ENCODE data around the gene GNG11. TPM values are rescaled to one million over a fixed set of nuclear protein-coding genes. Genes with fewer than 3 reads are reported as not detected.
"Not testable (repeated sequence)": the region's sequence is repeated elsewhere in the genome, so short reads cannot be mapped to it uniquely, and the experiment has no call there.

GNG11 gene
- total RNA-seq, 1 donor from 2014 or later = not detected

- intact Hi-C loops (cut with micrococcal nuclease) = no loop called here
- DNase-seq (ENCODE audit: low spot score) = no peak
- H3K36me3 Mint-ChIP-seq (ENCODE audit: low read depth) = no peaks in the 10 kb centered on the region
- peaks cover 22% of the 10 kb centered on the region for H3K27me3 Mint-ChIP-seq (ENCODE audit: insufficient read depth)
- peaks cover 2% of the 10 kb centered on the region for H3K4me1 Mint-ChIP-seq (ENCODE audit: low read depth)
- no peak overlapping the region for H3K4me3 Mint-ChIP-seq
- no peak overlapping the region for H3K27ac Mint-ChIP-seq
- H3K9me3 Mint-ChIP-seq = no peaks in the 10 kb centered on the region
Measured at GRCh38 chr7:93894966-93895640, 26.4 kb upstream of the GNG11 start.

- Mint-ChIP-seq H3K27ac (no peak overlapping the region), H3K36me3 (ENCODE audit: low read depth) (no peaks in the 10 kb centered on the region), H3K27me3 (ENCODE audit: insufficient read depth) (peaks cover 15% of the 10 kb centered on the region), H3K4me3 (no peak overlapping the region), H3K9me3 (no peaks in the 10 kb centered on the region), H3K4me1 (ENCODE audit: low read depth) (no peaks in the 10 kb centered on the region)
- intact Hi-C loops (cut with micrococcal nuclease) = no loop called here
- no peak for DNase-seq (ENCODE audit: low spot score)
Measured at GRCh38 chr7:93895859-93896600, 25.5 kb upstream of the GNG11 start.

- H3K27me3 Mint-ChIP-seq (ENCODE audit: insufficient read depth) = peaks cover 4% of the 10 kb centered on the region
- H3K36me3 Mint-ChIP-seq (ENCODE audit: low read depth) = no peaks in the 10 kb centered on the region
- intact Hi-C loops (cut with micrococcal nuclease) = no loop called here
- no peaks in the 10 kb centered on the region for H3K4me1 Mint-ChIP-seq (ENCODE audit: low read depth)
- H3K9me3 Mint-ChIP-seq = no peaks in the 10 kb centered on the region
- no peak overlapping the region for H3K4me3 Mint-ChIP-seq
- no peak overlapping the region for H3K27ac Mint-ChIP-seq
- DNase-seq (ENCODE audit: low spot score) = no peak
Measured at GRCh38 chr7:93897680-93898079, 23.9 kb upstream of the GNG11 start.

GRCh38 chr7:93902777-93903423 is 18.6 kb upstream of the GNG11 start:
- DNase-seq (ENCODE audit: low spot score) = no peak

GRCh38 chr7:93906267-93906666 is 15.3 kb upstream of the GNG11 start, which contains the start of gene GNGT1:
Gene GNGT1 (plus strand): TSS chr7:93906567. CDS start chr7:93906747, 180 bp downstream.
- DNase-seq (ENCODE audit: low spot score) = no peak
- Mint-ChIP-seq H3K27ac (no peak within 1 kb of the TSS), H3K27me3 (ENCODE audit: insufficient read depth) (peaks cover 12% of the 10 kb centered on the region), H3K36me3 (ENCODE audit: low read depth) (no peaks in the 10 kb centered on the region), H3K4me1 (ENCODE audit: low read depth) (no peaks in the 10 kb centered on the region), H3K9me3 (no peaks in the 10 kb centered on the region), H3K4me3 (no peak within 1 kb of the TSS)
- intact Hi-C loops (cut with micrococcal nuclease) = no loop called here

More at GRCh38 chr7:93902777-93903423, 18.6 kb upstream of the GNG11 start:
- H3K9me3 Mint-ChIP-seq = no peaks in the 10 kb centered on the region
- no peak overlapping the region for H3K4me3 Mint-ChIP-seq
- peaks cover 9% of the 10 kb centered on the region for H3K27me3 Mint-ChIP-seq (ENCODE audit: insufficient read depth)
- no peak overlapping the region for H3K27ac Mint-ChIP-seq
- intact Hi-C loops (cut with micrococcal nuclease) = loop anchor here (1.0 to 5.0 kb wide), 4 partner anchors 99 to 533 kb away; partner anchors contain the start of gene BET1
- H3K4me1 Mint-ChIP-seq (ENCODE audit: low read depth) = no peaks in the 10 kb centered on the region
- H3K36me3 Mint-ChIP-seq (ENCODE audit: low read depth) = no peaks in the 10 kb centered on the region

- DNase-seq (ENCODE audit: low spot score) = no peak
- H3K9me3 Mint-ChIP-seq = no peaks in the 10 kb centered on the region
- H3K27me3 Mint-ChIP-seq (ENCODE audit: insufficient read depth) = peaks cover 14% of the 10 kb centered on the region
- intact Hi-C loops (cut with micrococcal nuclease) = no loop called here
- H3K36me3 Mint-ChIP-seq (ENCODE audit: low read depth) = no peaks in the 10 kb centered on the region
- H3K4me3 Mint-ChIP-seq = no peak overlapping the region
- H3K4me1 Mint-ChIP-seq (ENCODE audit: low read depth) = no peaks in the 10 kb centered on the region
- no peak overlapping the region for H3K27ac Mint-ChIP-seq
Measured at GRCh38 chr7:93910076-93910994, 11.2 kb upstream of the GNG11 start.

GRCh38 chr7:93911242-93911641 is 10.3 kb upstream of the GNG11 start:
- H3K36me3 Mint-ChIP-seq (ENCODE audit: low read depth); H3K4me3 Mint-ChIP-seq; H3K27ac Mint-ChIP-seq; H3K9me3 Mint-ChIP-seq; intact Hi-C loops (cut with micrococcal nuclease); DNase-seq (ENCODE audit: low spot score); H3K4me1 Mint-ChIP-seq (ENCODE audit: low read depth): not testable (repeated sequence)
- H3K27me3 Mint-ChIP-seq (ENCODE audit: insufficient read depth) = peaks cover 14% of the 10 kb centered on the region

GRCh38 chr7:93911661-93912060 is 9.9 kb upstream of the GNG11 start:
- DNase-seq (ENCODE audit: low spot score); H3K27ac Mint-ChIP-seq; H3K4me1 Mint-ChIP-seq (ENCODE audit: low read depth); intact Hi-C loops (cut with micrococcal nuclease); H3K4me3 Mint-ChIP-seq; H3K9me3 Mint-ChIP-seq; H3K36me3 Mint-ChIP-seq (ENCODE audit: low read depth): not testable (repeated sequence)
- H3K27me3 Mint-ChIP-seq (ENCODE audit: insufficient read depth) = peaks cover 14% of the 10 kb centered on the region

GRCh38 chr7:93913197-93913596 is 8.3 kb upstream of the GNG11 start:
- no peak for DNase-seq (ENCODE audit: low spot score)

GRCh38 chr7:93914581-93915066 is 6.9 kb upstream of the GNG11 start:
- Mint-ChIP-seq H3K27ac (no peak overlapping the region), H3K36me3 (ENCODE audit: low read depth) (no peaks in the 10 kb centered on the region), H3K4me3 (no peak overlapping the region), H3K4me1 (ENCODE audit: low read depth) (no peaks in the 10 kb centered on the region), H3K27me3 (ENCODE audit: insufficient read depth) (peaks cover 14% of the 10 kb centered on the region), H3K9me3 (no peaks in the 10 kb centered on the region)
- intact Hi-C loops (cut with micrococcal nuclease) = no loop called here
- no peak for DNase-seq (ENCODE audit: low spot score)

More at GRCh38 chr7:93913197-93913596, 8.3 kb upstream of the GNG11 start:
- no peaks in the 10 kb centered on the region for H3K9me3 Mint-ChIP-seq
- intact Hi-C loops (cut with micrococcal nuclease) = no loop called here
- H3K36me3 Mint-ChIP-seq (ENCODE audit: low read depth) = no peaks in the 10 kb centered on the region
- no peak overlapping the region for H3K27ac Mint-ChIP-seq
- H3K4me3 Mint-ChIP-seq = no peak overlapping the region
- H3K4me1 Mint-ChIP-seq (ENCODE audit: low read depth) = no peaks in the 10 kb centered on the region
- peaks cover 14% of the 10 kb centered on the region for H3K27me3 Mint-ChIP-seq (ENCODE audit: insufficient read depth)

- H3K36me3 Mint-ChIP-seq (ENCODE audit: low read depth); H3K27ac Mint-ChIP-seq; H3K9me3 Mint-ChIP-seq; DNase-seq (ENCODE audit: low spot score); H3K4me3 Mint-ChIP-seq; intact Hi-C loops (cut with micrococcal nuclease); H3K4me1 Mint-ChIP-seq (ENCODE audit: low read depth): not testable (repeated sequence)
- peaks cover 13% of the 10 kb centered on the region for H3K27me3 Mint-ChIP-seq (ENCODE audit: insufficient read depth)
Measured at GRCh38 chr7:93915206-93915842, 6.2 kb upstream of the GNG11 start.

- not testable (repeated sequence) for H3K27ac Mint-ChIP-seq; H3K4me1 Mint-ChIP-seq (ENCODE audit: low read depth)
Measured at GRCh38 chr7:93915888-93916287, 5.6 kb upstream of the GNG11 start.

More at GRCh38 chr7:93915888-93916287, 5.6 kb upstream of the GNG11 start:
- H3K9me3 Mint-ChIP-seq; intact Hi-C loops (cut with micrococcal nuclease); H3K36me3 Mint-ChIP-seq (ENCODE audit: low read depth); DNase-seq (ENCODE audit: low spot score); H3K4me3 Mint-ChIP-seq: not testable (repeated sequence)
- peaks cover 17% of the 10 kb centered on the region for H3K27me3 Mint-ChIP-seq (ENCODE audit: insufficient read depth)

Measured in activated T-helper 1 cell treated with anti-CD3 and anti-CD28 coated beads, Interleukin-12 subunit alpha, Interleukin-12 subunit beta, Interleukin-2, Interleukin-4 antibody, amounts not matched to agents 30 ng/mL and 10 ng/mL and 1 ng/mL, durations not matched to agents 14 hours and 24 hours and 36 hours (primary cell).